Measurements from ENCODE around the gene GLYR1.

The GLYR1 gene

GRCh38 chr16:4865231-4865860, 18.3 kb upstream of the GLYR1 start:
- Histone ChIP-seq H3F3A (ENCODE audit: insufficient read depth, low read length) (no peaks in the 10 kb centered on the region), H3K27ac (ENCODE audit: low read depth, low read length, poor library complexity, severe bottlenecking) (no peak overlapping the region), H3K27me3 (ENCODE audit: insufficient read depth, low read length) (no peaks in the 10 kb centered on the region), H3K9ac (ENCODE audit: low read length) (no peak overlapping the region), H3K36me3 (ENCODE audit: insufficient read depth, low read length) (peaks cover 66% of the 10 kb centered on the region), H3K4me1 (ENCODE audit: insufficient read depth, low read length, severe bottlenecking) (no peaks in the 10 kb centered on the region), H3K9me2 (ENCODE audit: low read depth, low read length) (no peaks in the 10 kb centered on the region), H4K20me1 (ENCODE audit: insufficient read depth, low read length) (no peaks in the 10 kb centered on the region), H3K79me2 (ENCODE audit: insufficient read depth, low read length) (peaks cover 27% of the 10 kb centered on the region), H3K4me2 (ENCODE audit: low read length) (no peak overlapping the region), H3K9me3 (ENCODE audit: low read length) (no peaks in the 10 kb centered on the region), H2AFZ (ENCODE audit: low read length) (no peak overlapping the region), H3K4me3 (ENCODE audit: low read depth, low read length, poor library complexity, severe bottlenecking) (no peak overlapping the region)
- TF ChIP-seq CTCF (IDR thresholded peaks at IDR 0.05; ENCODE audit: low read length) = no peak
- no peak for TF ChIP-seq EZH2 (IDR thresholded peaks at IDR 0.05; ENCODE audit: borderline replicate concordance, low read length)

GRCh38 chr16:4864728-4865127, 17.6 kb upstream of the GLYR1 start:
- Histone ChIP-seq H3K4me1 (ENCODE audit: insufficient read depth, low read length, severe bottlenecking) (no peaks in the 10 kb centered on the region), H3K36me3 (ENCODE audit: insufficient read depth, low read length) (peaks cover 66% of the 10 kb centered on the region), H3K27ac (ENCODE audit: low read depth, low read length, poor library complexity, severe bottlenecking) (no peak overlapping the region), H3F3A (ENCODE audit: insufficient read depth, low read length) (no peaks in the 10 kb centered on the region), H3K9me2 (ENCODE audit: low read depth, low read length) (no peaks in the 10 kb centered on the region), H3K27me3 (ENCODE audit: insufficient read depth, low read length) (no peaks in the 10 kb centered on the region), H3K4me3 (ENCODE audit: low read depth, low read length, poor library complexity, severe bottlenecking) (no peak overlapping the region), H3K9ac (ENCODE audit: low read length) (no peak overlapping the region), H4K20me1 (ENCODE audit: insufficient read depth, low read length) (no peaks in the 10 kb centered on the region), H3K4me2 (ENCODE audit: low read length) (no peak overlapping the region), H3K9me3 (ENCODE audit: low read length) (no peaks in the 10 kb centered on the region), H3K79me2 (ENCODE audit: insufficient read depth, low read length) (peaks cover 27% of the 10 kb centered on the region), H2AFZ (ENCODE audit: low read length) (no peak overlapping the region)
- no peak for TF ChIP-seq EZH2 (IDR thresholded peaks at IDR 0.05; ENCODE audit: borderline replicate concordance, low read length)
- no peak for TF ChIP-seq CTCF (IDR thresholded peaks at IDR 0.05; ENCODE audit: low read length)

- Histone ChIP-seq H3F3A (ENCODE audit: insufficient read depth, low read length) (no peaks in the 10 kb centered on the region), H3K36me3 (ENCODE audit: insufficient read depth, low read length) (peaks cover 67% of the 10 kb centered on the region), H3K4me3 (ENCODE audit: low read depth, low read length, poor library complexity, severe bottlenecking) (no peak overlapping the region), H3K9ac (ENCODE audit: low read length) (no peak overlapping the region), H3K79me2 (ENCODE audit: insufficient read depth, low read length) (peaks cover 27% of the 10 kb centered on the region), H3K9me2 (ENCODE audit: low read depth, low read length) (no peaks in the 10 kb centered on the region), H3K27me3 (ENCODE audit: insufficient read depth, low read length) (no peaks in the 10 kb centered on the region), H3K4me2 (ENCODE audit: low read length) (no peak overlapping the region), H3K27ac (ENCODE audit: low read depth, low read length, poor library complexity, severe bottlenecking) (no peak overlapping the region), H3K9me3 (ENCODE audit: low read length) (no peaks in the 10 kb centered on the region), H3K4me1 (ENCODE audit: insufficient read depth, low read length, severe bottlenecking) (no peaks in the 10 kb centered on the region), H4K20me1 (ENCODE audit: insufficient read depth, low read length) (no peaks in the 10 kb centered on the region), H2AFZ (ENCODE audit: low read length) (no peak overlapping the region)
- TF ChIP-seq EZH2 (IDR thresholded peaks at IDR 0.05; ENCODE audit: borderline replicate concordance, low read length) = no peak
- TF ChIP-seq CTCF (IDR thresholded peaks at IDR 0.05; ENCODE audit: low read length) = no peak
These were observed 15.6 kb upstream of the GLYR1 start for GRCh38 chr16:4862639-4863038.

Data from OCI-LY1 (cell line).